HK-2 (cell line): ENCODE data around the gene RAD51D.
"Not testable (repeated sequence)": the region's sequence is repeated elsewhere in the genome, so short reads cannot be mapped to it uniquely, and the experiment has no call there.

Experiments used
- DNase-seq: peaks from one replicate; pipeline ENCODE4 v3.0.0-alpha.2; 2018; ENCODE audit not compliant: unreplicated experiment

Gene RAD51D

DNA sequence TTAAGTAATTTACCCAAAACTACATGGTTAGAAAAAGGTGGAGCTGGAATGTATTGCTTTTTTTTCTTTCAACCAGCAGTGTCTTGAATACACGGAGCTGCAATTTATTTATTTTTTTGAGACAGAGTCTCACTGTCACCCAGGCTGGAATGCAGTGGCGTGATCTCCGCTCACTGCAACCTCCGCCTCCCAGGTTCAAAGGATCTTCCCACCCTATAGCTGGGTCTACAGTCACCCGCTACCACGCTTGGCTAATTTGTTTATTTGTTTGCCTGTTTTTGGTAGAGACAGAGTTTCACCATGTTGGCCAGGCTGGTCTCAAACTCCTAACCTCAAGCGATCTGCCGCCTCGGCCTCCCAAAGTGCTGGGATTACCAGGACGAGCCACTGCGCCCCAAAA lies 29.0 kb downstream of the RAD51D start:
- DNase-seq: not testable (repeated sequence)

GRCh38 chr17:35089586-35090296 lies 29.9 kb downstream of the RAD51D start:
- DNase-seq: peak; percentile 71

GRCh38 chr17:35088881-35089585 lies 30.6 kb downstream of the RAD51D start:
- DNase-seq: peak; percentile 89

DNA sequence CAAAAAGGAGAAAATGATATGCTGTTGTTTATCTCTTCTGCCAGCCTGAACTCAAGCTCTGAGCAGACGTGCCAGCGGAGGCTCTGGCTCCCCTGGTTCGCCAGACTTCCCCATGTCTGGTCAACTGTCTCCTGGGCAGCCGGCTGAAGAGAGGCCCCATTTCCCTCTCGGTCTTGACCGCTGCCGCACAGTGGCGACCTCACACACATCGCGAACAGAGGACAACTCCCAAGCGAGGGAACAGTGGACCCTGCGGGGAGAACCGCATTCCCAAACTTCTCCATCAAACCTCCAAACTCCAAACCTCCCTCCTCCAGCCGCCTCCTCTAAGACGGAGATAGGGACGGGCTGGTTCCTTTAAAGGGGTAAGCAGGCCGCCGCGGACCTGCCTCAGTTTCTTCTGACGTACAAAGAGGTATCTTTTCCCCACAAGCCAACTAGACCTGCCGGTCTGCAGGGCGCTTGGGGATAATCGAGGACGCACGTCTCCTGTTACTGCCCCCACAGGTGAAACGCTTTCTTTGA lies 31.2 kb downstream of the RAD51D start:
- peak; percentile 60 for DNase-seq

- DNase-seq: peak; percentile 30
Measured at GRCh38 chr17:35087731-35088355, 31.8 kb downstream of the RAD51D start.

DNA sequence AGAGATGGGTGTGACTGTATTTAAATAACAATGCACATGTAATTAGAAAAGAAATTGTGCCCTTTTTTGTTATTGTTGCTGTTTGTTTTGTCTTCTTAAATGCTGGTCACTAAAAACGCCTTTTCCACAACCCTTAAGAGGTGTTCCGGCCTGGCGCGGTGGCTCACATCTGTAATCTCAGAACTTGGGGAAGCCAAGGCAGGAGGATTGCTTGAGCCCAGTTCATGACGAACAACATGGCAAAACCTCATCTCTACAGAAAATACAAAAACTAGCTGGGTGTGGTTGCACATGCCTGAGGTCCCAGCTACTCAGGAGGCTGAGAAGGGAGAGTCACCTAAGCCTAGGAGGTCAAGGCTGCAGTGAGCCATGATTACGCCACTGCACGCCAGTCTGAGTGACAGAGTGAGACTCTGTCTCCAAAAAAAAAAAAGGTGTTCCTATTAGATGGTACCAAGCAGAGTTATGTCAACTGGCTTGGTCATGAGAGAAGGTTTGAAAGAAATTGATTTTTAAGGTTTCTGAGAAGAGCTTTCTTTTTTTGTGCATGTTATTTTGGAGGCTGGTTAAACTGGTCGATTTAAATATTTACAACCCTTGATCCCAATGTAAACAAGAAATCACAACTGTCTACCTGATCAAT lies 32.6 kb downstream of the RAD51D start:
- DNase-seq: no peak

DNA sequence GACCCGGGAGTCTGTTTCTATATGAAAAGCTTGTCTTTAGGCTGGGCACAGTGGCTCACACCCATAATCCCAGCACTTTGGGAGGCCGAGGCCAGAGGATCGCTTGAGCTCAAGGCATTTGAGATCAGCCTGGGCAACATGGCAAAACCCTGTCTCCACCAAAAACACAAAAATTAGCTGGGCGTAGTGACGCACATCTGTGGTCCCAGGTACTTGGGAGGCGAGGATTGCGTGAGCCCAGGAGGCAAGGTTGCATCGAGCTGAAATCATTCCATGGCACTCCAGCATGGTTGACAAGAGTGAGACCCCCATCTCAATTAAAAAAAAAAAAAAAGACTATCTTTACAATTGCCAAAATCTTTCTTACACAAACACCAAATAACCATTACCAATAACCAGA lies 33.5 kb downstream of the RAD51D start:
- no peak for DNase-seq

DNA sequence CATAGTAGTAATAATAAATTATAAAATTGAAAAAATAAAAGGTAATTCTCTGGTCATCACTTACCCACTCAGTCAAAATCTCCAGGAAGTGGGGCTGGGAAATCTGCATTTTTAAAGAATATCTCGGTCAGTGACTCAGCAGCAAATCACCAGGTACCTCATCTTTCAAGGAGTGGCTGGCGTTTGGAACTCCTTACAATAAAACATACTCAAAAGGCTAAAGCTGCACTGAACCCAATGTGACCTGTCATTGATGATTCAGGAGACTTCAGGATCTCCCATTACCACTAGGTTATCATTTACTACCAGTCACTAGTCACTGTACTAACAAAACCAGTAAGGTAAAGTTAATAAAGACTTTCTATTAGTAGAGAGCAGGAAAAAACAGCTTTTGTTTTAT lies 34.7 kb downstream of the RAD51D start:
- peak; percentile 47 for DNase-seq

GRCh38 chr17:35083071-35083470 lies 36.6 kb downstream of the RAD51D start:
- no peak for DNase-seq

DNA sequence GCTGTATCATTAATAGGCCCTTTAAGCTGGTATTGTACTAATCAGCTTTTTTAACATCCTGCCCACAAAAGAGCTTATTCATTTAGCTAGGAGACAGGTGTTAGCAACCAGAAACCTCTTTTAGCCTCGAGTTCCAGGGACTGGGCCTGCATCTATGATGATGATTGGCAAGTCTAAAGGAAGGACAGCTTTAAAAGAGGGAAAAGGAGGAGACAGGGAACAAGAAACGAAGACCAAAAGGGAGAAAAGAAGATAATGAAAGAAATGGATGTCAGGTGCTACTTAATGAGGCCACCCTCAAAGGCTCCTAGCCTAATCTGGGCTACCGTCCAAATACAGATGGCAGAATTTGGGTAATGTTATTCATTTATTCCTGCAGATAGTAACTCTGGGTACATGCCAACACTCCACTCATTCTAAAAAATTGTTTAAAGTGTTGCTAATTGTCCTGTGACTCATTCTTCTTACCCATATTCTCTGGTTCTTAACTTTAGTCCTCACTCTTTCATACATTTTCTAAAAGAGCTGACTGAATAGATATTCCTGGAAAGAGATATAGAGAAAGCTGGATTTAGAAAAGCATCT lies 37.5 kb downstream of the RAD51D start:
- DNase-seq: no peak

DNA sequence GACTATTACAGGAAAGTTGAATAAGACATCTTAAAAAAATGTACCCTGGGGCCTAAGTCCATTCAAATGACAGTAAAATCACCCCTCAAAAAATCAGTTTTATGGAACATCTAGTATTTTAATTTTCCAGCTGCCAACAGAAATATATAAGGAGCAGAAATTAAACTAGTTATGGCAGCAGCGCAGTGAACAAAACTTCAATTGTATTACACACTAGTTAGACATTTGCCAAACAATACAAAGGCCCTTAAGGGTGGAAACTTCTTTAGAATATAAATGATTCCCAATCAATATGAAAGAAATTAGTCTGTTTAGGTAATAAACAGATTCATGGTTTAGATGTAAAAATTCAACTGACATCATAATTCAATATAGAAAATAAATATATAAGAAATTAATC lies 38.0 kb downstream of the RAD51D start:
- DNase-seq: no peak

DNA sequence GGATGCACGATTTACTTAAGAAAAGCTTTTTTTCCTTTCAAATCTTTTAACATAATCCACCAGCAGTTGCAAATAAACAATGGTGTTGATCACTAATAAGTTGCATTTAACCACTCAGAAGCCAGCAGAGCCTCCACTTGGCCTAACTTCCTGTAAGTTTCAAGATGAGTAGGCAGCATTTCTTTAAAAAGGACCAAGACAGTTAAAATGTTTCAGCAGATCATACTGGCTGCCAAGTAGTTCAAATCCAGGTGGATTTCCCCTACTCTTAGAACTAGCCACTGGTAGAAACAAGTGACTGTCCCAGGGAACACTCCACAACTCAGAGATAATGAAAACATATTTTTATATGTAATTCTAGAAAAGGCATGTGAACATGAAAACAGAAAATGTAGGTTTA lies 39.1 kb downstream of the RAD51D start:
- DNase-seq: no peak

DNA sequence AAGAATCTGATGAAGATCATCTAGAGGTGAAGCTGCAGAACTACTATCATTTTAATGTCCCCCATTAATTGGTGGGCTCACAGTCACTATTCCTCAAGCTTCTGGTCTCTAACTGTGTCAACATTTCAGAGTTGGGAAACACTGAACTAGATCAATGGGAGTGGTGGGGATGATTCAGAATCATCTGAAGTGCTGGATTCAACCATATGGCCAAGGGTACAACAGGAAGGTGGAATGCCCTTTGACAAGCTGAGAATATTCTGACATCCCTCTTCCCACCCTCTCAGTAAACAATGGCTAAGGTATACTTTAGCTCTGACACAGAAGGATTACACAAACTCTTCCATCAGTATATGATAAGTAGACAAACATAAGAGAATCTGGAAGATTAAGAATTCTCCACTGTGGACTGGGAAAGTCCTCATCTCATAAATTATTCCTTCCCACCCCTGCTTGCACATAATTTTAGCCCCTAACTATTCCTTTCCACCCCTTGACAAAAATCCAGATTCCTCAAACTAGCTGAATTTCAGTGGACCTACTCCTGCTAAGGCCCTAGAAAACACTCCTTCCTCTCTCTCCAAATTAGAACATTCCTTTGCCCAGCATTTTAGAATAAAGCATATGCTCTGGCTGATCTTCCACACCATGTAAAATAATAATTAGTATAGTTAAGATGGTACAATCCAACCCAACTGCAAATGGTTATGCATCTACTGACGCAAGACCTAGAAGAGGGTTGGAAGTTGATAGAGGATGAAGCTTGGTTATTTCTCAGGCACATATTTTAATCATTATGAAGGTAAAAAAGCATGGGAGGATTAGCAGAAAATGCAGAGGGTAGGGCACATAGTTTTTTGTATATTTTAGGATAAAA lies 39.9 kb downstream of the RAD51D start:
- no peak for DNase-seq

- DNase-seq: no peak
Measured at GRCh38 chr17:35076874-35077273, 42.8 kb downstream of the RAD51D start.

- DNase-seq: no peak
Measured at GRCh38 chr17:35074711-35075707, 44.7 kb downstream of the RAD51D start.

- DNase-seq: no peak
Measured at GRCh38 chr17:35073991-35074627, 45.6 kb downstream of the RAD51D start.

DNA sequence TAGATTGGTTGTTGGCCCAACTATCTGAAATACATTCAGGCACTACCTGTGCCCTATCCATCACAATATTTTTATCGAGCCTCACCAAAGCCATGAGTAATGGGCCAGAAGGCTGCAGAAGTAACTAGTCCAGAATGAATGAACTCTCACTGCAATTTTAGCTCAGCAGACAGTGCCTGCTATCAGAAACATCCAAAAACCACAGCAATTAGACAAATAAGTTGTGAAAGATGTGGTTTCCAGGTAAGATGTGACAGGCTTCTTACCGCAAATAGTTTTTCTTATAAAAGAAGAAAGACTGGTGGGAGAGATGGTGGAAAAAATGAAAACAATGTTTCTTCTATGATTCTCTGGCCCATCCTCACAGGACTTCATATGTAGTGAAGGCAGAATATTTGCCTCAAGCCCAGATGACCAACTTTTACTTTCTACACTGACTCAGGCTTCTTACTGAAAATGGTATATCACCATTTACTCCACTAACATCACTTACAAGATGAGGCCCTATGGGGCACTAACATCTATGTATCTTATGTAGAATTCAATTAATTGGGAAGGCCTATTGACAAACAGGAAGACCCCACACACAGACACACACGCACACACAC lies 46.4 kb downstream of the RAD51D start:
- no peak for DNase-seq

GRCh38 chr17:35069311-35069710 lies 50.3 kb downstream of the RAD51D start:
- DNase-seq: no peak

GRCh38 chr17:35068249-35068648 lies 51.4 kb downstream of the RAD51D start:
- no peak for DNase-seq
